Mucosa of stomach (tissue), 1 donor: Measurements from ENCODE around the gene CLCNKA.
"Not testable (repeated sequence)": the region's sequence is repeated elsewhere in the genome, so short reads cannot be mapped to it uniquely, and the experiment has no call there.

Source experiments
- H3K27me3 ChIP-seq: one replicate; pipeline ENCODE4 v1.7.0; 2013; ENCODE audit warnings: mild to moderate bottlenecking, low read length; ENCODE audit not compliant: control insufficient read depth, insufficient read depth
- H3K36me3 ChIP-seq: one replicate; pipeline ENCODE4 v1.7.0; 2013; ENCODE audit warnings: low read length; ENCODE audit not compliant: control insufficient read depth, insufficient read depth
- H3K4me1 ChIP-seq: one replicate; pipeline ENCODE4 v1.7.0; 2013; ENCODE audit warnings: mild to moderate bottlenecking, low read length; ENCODE audit not compliant: control insufficient read depth, insufficient read depth
- H3K4me3 ChIP-seq: one replicate; pipeline ENCODE4 v1.7.0; 2013; ENCODE audit warnings: low read length
- H3K9ac ChIP-seq: one replicate; pipeline ENCODE4 v1.7.0; 2013; ENCODE audit warnings: mild to moderate bottlenecking, low read length, moderate library complexity
- H3K9me3 ChIP-seq: one replicate; pipeline ENCODE4 v1.7.0; 2013; ENCODE audit warnings: mild to moderate bottlenecking, low read length, moderate library complexity; ENCODE audit not compliant: control insufficient read depth
- donor health status: Pancreatic carcinoma.

Gene CLCNKA

DNA sequence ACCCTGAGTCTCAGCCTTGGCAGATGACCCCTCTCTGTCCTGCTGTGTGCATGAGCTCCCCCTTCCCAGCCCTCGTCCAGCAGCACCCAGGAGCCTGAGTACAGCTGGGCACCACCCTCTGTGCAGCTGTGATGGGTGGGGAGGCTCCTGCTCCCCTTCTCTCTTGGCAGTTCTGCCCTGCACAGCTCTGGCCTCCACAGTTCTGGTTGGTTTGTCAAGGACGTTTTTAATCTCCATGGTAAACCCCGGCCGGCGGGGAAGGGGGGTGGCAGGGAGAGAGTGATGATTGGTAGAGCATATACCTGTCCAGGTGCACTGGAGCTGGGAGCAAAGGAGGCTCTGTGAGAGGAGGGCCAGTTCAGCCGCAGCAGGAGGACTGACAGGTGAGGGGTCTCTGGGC, at the start of gene CLCNKA:
TSS of gene CLCNKA (plus strand) at position 356 of the 400 bp plus-strand sequence. CDS start 584 bp downstream, outside the sequence.
- Histone ChIP-seq H3K4me1 (peaks cover 14% of the 10 kb centered on the region), H3K9me3 (no peaks in the 10 kb centered on the region), H3K36me3 (no peaks in the 10 kb centered on the region), H3K4me3 (no peak within 1 kb of the TSS), H3K27me3 (peaks cover 12% of the 10 kb centered on the region), H3K9ac (no peak within 1 kb of the TSS)

GRCh38 chr1:15972409-15972808, 49.4 kb upstream of the CLCNKA start:
- no peaks in the 10 kb centered on the region for H3K9me3 ChIP-seq
- peaks cover 12% of the 10 kb centered on the region for H3K4me1 ChIP-seq
- no peaks in the 10 kb centered on the region for H3K36me3 ChIP-seq
- H3K27me3 ChIP-seq = no peaks in the 10 kb centered on the region
- H3K9ac ChIP-seq = no peak overlapping the region
- H3K4me3 ChIP-seq = no peak overlapping the region

DNA sequence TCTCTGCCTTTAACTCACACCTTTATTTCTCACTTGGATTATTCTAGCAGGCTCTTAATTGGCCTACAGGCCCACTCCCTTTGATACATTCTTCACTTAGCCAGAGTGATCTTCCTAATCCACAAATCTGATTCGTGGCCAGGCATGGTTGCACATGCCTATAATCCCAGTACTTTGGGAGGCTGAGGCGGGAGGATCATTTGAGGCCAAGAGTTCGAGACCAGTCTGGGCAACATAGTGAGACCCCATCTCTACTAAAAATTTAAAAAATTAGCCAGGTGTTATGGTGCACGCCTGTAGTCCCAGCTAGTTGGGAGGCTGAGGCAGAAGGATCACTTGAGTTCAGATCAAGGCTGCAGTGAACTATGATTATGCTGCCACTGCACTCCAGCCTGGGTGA, 48.1 kb upstream of the CLCNKA start:
- Histone ChIP-seq H3K9me3 (no peaks in the 10 kb centered on the region), H3K9ac (no peak overlapping the region), H3K36me3 (no peaks in the 10 kb centered on the region), H3K4me3 (no peak overlapping the region), H3K4me1 (peaks cover 12% of the 10 kb centered on the region), H3K27me3 (no peaks in the 10 kb centered on the region)

DNA sequence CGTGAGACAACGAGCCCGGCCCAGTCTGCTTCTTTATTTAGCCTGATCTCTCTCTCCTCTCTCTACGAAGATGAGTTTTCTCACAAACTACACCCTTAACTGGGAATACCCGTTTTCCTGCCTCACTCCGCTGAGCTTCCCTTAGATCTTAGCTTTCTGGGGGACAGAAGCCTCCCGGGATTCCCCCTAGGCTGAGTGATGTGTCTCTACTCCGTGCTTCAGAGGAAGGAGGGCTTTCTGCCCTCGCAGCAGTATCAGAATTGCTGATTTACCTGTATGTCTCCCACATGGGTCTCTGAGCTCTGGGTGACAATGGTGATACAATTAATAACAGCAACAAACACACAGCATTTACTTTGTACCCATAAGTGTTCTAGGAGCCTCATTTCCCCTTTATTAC, 47.0 kb upstream of the CLCNKA start:
- no peaks in the 10 kb centered on the region for H3K36me3 ChIP-seq
- peaks cover 12% of the 10 kb centered on the region for H3K4me1 ChIP-seq

DNA sequence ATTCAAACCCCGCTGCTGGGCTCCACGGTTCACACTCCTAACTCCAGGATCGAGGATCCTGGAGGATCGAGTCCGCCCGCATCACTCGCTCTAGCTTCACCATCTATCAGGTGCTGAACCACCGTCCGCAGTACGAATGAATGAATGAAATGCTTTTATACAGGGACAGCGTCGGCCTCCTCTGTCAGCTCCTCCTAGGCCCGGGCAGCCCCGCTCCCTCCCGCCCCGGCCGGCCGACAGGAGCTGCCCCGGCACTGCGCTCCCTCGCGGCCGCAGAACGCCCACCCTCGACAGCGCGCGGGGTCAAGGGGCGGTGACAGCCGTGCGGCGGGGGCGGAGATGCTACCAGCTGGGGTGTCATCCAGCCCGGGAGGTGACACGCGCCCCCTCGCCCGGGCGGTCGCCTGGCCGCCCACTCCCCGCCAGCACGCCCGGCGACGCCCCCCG, 46.5 kb upstream of the CLCNKA start:
- H3K9me3 ChIP-seq = no peaks in the 10 kb centered on the region
- H3K9ac ChIP-seq = peak overlapping the region; percentile 62
- no peaks in the 10 kb centered on the region for H3K36me3 ChIP-seq
- H3K27me3 ChIP-seq = no peaks in the 10 kb centered on the region
- H3K4me3 ChIP-seq = peak overlapping the region; percentile 54
- peaks cover 12% of the 10 kb centered on the region for H3K4me1 ChIP-seq

More for the DNA sequence above, 47.0 kb upstream of the CLCNKA start:
- Histone ChIP-seq H3K27me3 (no peaks in the 10 kb centered on the region), H3K9me3 (no peaks in the 10 kb centered on the region), H3K4me3 (peak overlapping the region; percentile 54), H3K9ac (peak overlapping the region; percentile 62)

GRCh38 chr1:15975805-15976680, 45.8 kb upstream of the CLCNKA start, which contains the start of gene ZBTB17:
Gene ZBTB17, minus strand, starts transcription at chr1:15976101. Its CDS starts 27,606 bp downstream, at chr1:15948495.
- H3K9ac ChIP-seq = peak within 1 kb of the TSS; percentile 62
- H3K4me1 ChIP-seq = peaks cover 12% of the 10 kb centered on the region
- no peaks in the 10 kb centered on the region for H3K27me3 ChIP-seq
- H3K9me3 ChIP-seq = no peaks in the 10 kb centered on the region
- H3K36me3 ChIP-seq = no peaks in the 10 kb centered on the region
- peak within 1 kb of the TSS; percentile 54 for H3K4me3 ChIP-seq

GRCh38 chr1:15977947-15978346, 43.9 kb upstream of the CLCNKA start:
- H3K36me3 ChIP-seq, H3K4me3 ChIP-seq, H3K9me3 ChIP-seq, H3K9ac ChIP-seq, H3K27me3 ChIP-seq: not testable (repeated sequence)
- peaks cover 12% of the 10 kb centered on the region for H3K4me1 ChIP-seq

- H3K4me1 ChIP-seq = no peaks in the 10 kb centered on the region
- no peaks in the 10 kb centered on the region for H3K36me3 ChIP-seq
- H3K9ac ChIP-seq = no peak overlapping the region
- H3K9me3 ChIP-seq = no peaks in the 10 kb centered on the region
- H3K27me3 ChIP-seq = no peaks in the 10 kb centered on the region
- H3K4me3 ChIP-seq = no peak overlapping the region
Observed at GRCh38 chr1:15981679-15982078, 40.2 kb upstream of the CLCNKA start.

- Histone ChIP-seq H3K27me3 (no peaks in the 10 kb centered on the region), H3K4me3 (no peak overlapping the region), H3K9me3 (no peaks in the 10 kb centered on the region)
Observed at GRCh38 chr1:15983275-15983674, 38.6 kb upstream of the CLCNKA start.

GRCh38 chr1:15985611-15986297, 36.1 kb upstream of the CLCNKA start:
- no peaks in the 10 kb centered on the region for H3K9me3 ChIP-seq
- no peak overlapping the region for H3K4me3 ChIP-seq
- H3K27me3 ChIP-seq = no peaks in the 10 kb centered on the region
- no peaks in the 10 kb centered on the region for H3K4me1 ChIP-seq
- H3K9ac ChIP-seq = no peak overlapping the region
- H3K36me3 ChIP-seq = no peaks in the 10 kb centered on the region

More at GRCh38 chr1:15983275-15983674, 38.6 kb upstream of the CLCNKA start:
- H3K36me3 ChIP-seq = no peaks in the 10 kb centered on the region
- no peaks in the 10 kb centered on the region for H3K4me1 ChIP-seq
- H3K9ac ChIP-seq = no peak overlapping the region

DNA sequence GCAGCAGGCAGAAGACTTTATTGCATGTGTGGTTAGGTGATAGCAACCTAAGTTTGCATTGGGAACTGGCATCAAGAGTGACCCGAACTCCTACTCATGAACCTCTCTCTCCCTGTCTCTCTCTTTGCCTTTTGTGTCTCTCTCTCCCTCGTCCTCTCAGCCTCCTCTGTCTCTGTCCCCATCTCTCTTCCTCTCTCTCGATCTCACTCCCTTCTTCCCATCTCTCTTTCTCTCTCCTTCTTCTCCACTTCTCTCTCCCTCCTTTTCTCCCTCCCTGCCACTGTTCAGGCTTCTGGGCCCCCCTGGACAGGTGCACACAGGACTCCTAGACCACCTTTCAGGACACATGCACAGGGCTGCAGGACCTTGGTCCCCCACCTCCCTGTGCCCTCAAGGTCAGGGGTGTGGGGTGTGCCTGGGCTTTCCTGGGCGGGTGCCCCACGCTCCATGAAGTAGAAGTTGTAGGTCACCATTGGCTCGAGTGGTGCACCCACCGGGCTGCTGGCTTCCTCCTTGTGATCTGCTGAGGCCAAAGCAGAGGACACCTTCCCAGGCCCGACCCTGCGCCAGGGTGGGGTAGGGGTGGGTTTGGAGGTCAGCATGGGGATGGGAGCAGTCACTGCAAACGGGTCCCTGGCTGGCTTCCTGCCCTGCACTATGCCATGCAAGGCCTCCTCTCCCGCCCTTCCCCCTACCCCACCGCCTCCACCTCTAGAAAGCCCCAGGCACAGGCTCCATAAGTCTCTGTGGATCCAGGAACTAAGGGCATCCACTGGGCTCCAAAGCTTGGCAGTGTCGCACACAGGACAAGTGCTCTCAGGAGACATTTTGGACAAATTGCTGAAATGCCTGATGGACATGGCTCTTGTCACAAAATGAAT, 32.7 kb upstream of the CLCNKA start:
- Histone ChIP-seq H3K4me1 (no peaks in the 10 kb centered on the region), H3K4me3 (no peak overlapping the region), H3K27me3 (peaks cover 2% of the 10 kb centered on the region), H3K9ac (no peak overlapping the region), H3K36me3 (no peaks in the 10 kb centered on the region), H3K9me3 (no peaks in the 10 kb centered on the region)
